K562 (cell line): ENCODE data around the gene NGRN. TPM values are rescaled to one million over a fixed set of nuclear protein-coding genes. Genes with fewer than 3 reads are reported as not detected.
A peak's percentile ranks its signal among the peaks of the same experiment; 100 is the strongest.

Experiments used
- ATF7 ChIP-seq: fragments of 450-650 bp; IDR thresholded peaks from 2 replicates; pipeline ENCODE4 v1.7.1; 2014; ENCODE audit warnings: mild to moderate bottlenecking, moderate library complexity
- CCNT2 ChIP-seq: IDR thresholded peaks from 2 replicates; pipeline ENCODE4 v1.6.1; 2011; ENCODE audit warnings: borderline replicate concordance, low read depth, mild to moderate bottlenecking, moderate library complexity, mixed read lengths, low read length; ENCODE audit not compliant: insufficient read length; ENCODE audit errors: extremely low read depth
- DPF2 ChIP-seq: fragments of 450-650 bp; IDR thresholded peaks from 2 replicates; pipeline ENCODE4 v1.6.1; 2016
- FOSL1 ChIP-seq: fragments of 200-800 bp; sonication (Bioruptor generic); conservative IDR thresholded peaks from 2 replicates; pipeline ENCODE4 v1.6.1; 2016; ENCODE audit warnings: missing genetic modification characterization, missing compliant biosample characterization
- GABPB1 ChIP-seq: sonication (generic); formaldehyde crosslinking; IDR thresholded peaks from 2 replicates; pipeline ENCODE4 v1.8.0; 2022; ENCODE audit warnings: mild to moderate bottlenecking, missing genetic modification reagents
- GTF2B ChIP-seq: IDR thresholded peaks from 2 replicates; pipeline ENCODE4 v1.6.1; 2011; ENCODE audit not compliant: insufficient read length; ENCODE audit errors: extremely low read depth
- HMBOX1 ChIP-seq: sonication (generic); IDR thresholded peaks from 2 replicates; pipeline ENCODE4 v1.6.1; 2016
- HNRNPH1 ChIP-seq: fragments of 200-400 bp; formaldehyde crosslinking; optimal IDR thresholded peaks from 2 replicates; pipeline ENCODE3; 2017; ENCODE audit warnings: low read depth, mild to moderate bottlenecking, low read length, moderate library complexity
- HOXB6 ChIP-seq: fragments of 250-450 bp; sonication (Bioruptor Pico); IDR thresholded peaks from 2 replicates; pipeline ENCODE4 v1.5.1; 2022; ENCODE audit warnings: mild to moderate bottlenecking, borderline replicate concordance
- KDM5B ChIP-seq: fragments of 200-600 bp; sonication (generic); IDR thresholded peaks from 2 replicates; pipeline ENCODE4 v1.6.1; 2012; ENCODE audit warnings: low read depth, mild to moderate bottlenecking, moderate library complexity, low read length, control low read depth, inconsistent platforms; ENCODE audit not compliant: insufficient replicate concordance
- MAFK ChIP-seq: IDR thresholded peaks from 2 replicates; pipeline ENCODE4 v1.6.1; 2011; ENCODE audit warnings: low read length, improper control_type of control experiment
- MECOM ChIP-seq: fragments of 250-450 bp; sonication (Bioruptor Pico); IDR thresholded peaks from 2 replicates; pipeline ENCODE4 v1.8.0; 2022; ENCODE audit warnings: inconsistent platforms
- POLR2G ChIP-seq: fragments of 200-400 bp; formaldehyde crosslinking; IDR thresholded peaks from 2 replicates; pipeline ENCODE4 v1.6.1; 2017; ENCODE audit warnings: low read depth, mild to moderate bottlenecking, antibody characterized with exemption, low read length, moderate library complexity
- SOX6 ChIP-seq: fragments of 450-650 bp; IDR thresholded peaks from 2 replicates; pipeline ENCODE4 v1.6.1; 2014; ENCODE audit warnings: mild to moderate bottlenecking
- SP1 ChIP-seq: sonication (generic); formaldehyde crosslinking; IDR thresholded peaks from 2 replicates; pipeline ENCODE4 v1.8.1; 2022; ENCODE audit warnings: mild to moderate bottlenecking, missing genetic modification reagents
- SREBF1 ChIP-seq: fragments of 150-350 bp; IDR thresholded peaks from 2 replicates; pipeline ENCODE4 v1.6.1; 2014; ENCODE audit warnings: antibody characterized with exemption, low read depth, low read length, borderline replicate concordance
- SRF ChIP-seq, 2 experiments: fragments of 250-450, 450-650 bp in 1 of 2; sonication (Bioruptor Pico) in 1 of 2; sonication (generic) in 1 of 2; formaldehyde crosslinking; IDR thresholded peaks; 2 replicates each; pipeline versions ENCODE4 v1.5.0 to v1.5.1; 2020 to 2022; ENCODE audit warnings: mild to moderate bottlenecking in 1 of 2, missing genetic modification reagents in 1 of 2
- SUPT5H ChIP-seq: fragments of 450-650 bp; IDR thresholded peaks from 2 replicates; pipeline ENCODE4 v1.6.1; 2016
- TGIF2 ChIP-seq: sonication (generic); formaldehyde crosslinking; IDR thresholded peaks from 2 replicates; pipeline ENCODE4 v1.8.1; 2022; ENCODE audit warnings: mild to moderate bottlenecking, missing genetic modification reagents, moderate library complexity
- TRIM25 ChIP-seq: fragments of 450-650 bp; IDR thresholded peaks from 2 replicates; pipeline ENCODE4 v1.7.0; 2016; ENCODE audit warnings: borderline replicate concordance
- USF1 ChIP-seq: sonication (generic); formaldehyde crosslinking; IDR thresholded peaks from 2 replicates; pipeline ENCODE4 v1.9.0; 2022; ENCODE audit warnings: mild to moderate bottlenecking, missing genetic modification reagents
- ZNF280A ChIP-seq: fragments of 450-650 bp; IDR thresholded peaks from 2 replicates; pipeline ENCODE4 v1.6.1; 2018; ENCODE audit warnings: mild to moderate bottlenecking, low read depth; ENCODE audit not compliant: partially characterized antibody
- ZNF384 ChIP-seq: IDR thresholded peaks from 2 replicates; pipeline ENCODE4 v1.6.1; 2012; ENCODE audit warnings: low read depth, low read length, improper control_type of control experiment
- ZNF41 ChIP-seq: fragments of 250-450 bp; sonication (Bioruptor Pico); conservative IDR thresholded peaks from 2 replicates; pipeline ENCODE4 v1.4.0; 2020; ENCODE audit warnings: mild to moderate bottlenecking
- polyA plus RNA-seq, 8 experiments: library from polyadenylated mRNA; depleted of rRNA in 4 of 8; stranded (reverse) in 5 of 8; unstranded in 3 of 8; fragments of >200 nt; fragmentation: Nextera tagmentation in 2 of 8; fragmentation: Illumina TruSeq in 1 of 8; extraction: Ambion mirVana in 2 of 8; extraction: Trizol in 1 of 8; gene quantifications; 2 replicates each; pipeline versions ENCODE4 v1.2.1 to v1.2.3, GENCODE V29; 2011 to 2014; ENCODE audit warnings: inconsistent platforms in 1 of 8, missing spikeins in 1 of 8
- total RNA-seq, 7 experiments: library from RNA; depleted of rRNA in 6 of 7; stranded (reverse); fragments of >200 nt in 6 of 7; fragmentation: Illumina TruSeq in 2 of 7; extraction: Trizol in 2 of 7; gene quantifications; 2 replicates each; pipeline versions ENCODE4 v1.2.1 to v1.2.3, GENCODE V29; 2011 to 2021; ENCODE audit warnings: low replicate concordance in 1 of 7

NGRN gene
- total and polyA plus RNA-seq, 9 of the 15 experiments (the other 6 are each of a cell fraction or from before 2014, with no cell fraction given): 14.0 to 73.4 (median 60.0) TPM

- TF ChIP-seq GTF2B (no peak), SOX6 (no peak), ATF7 (peak; percentile 81), MAFK (no peak), ZNF41 (no peak), HNRNPH1 (no peak), GABPB1 (CRISPR knock-in tag) (no peak), SREBF1 (no peak), SRF (CRISPR knock-in tag; IDR thresholded peaks at IDR 0.05) (peak in 1 of 2 experiments; percentile 33; a peak in 1 of 4 replicates), FOSL1 (tag) (0 out of 2 replicates have a peak, but pooled peaks have one; percentile 18), DPF2 (0 out of 2 replicates have a peak, but pooled peaks have one; percentile 49), TRIM25 (no peak), TGIF2 (CRISPR knock-in tag) (no peak), HOXB6 (CRISPR knock-in tag) (no peak), POLR2G (peak; percentile 84), CCNT2 (peak; percentile 33), USF1 (CRISPR knock-in tag) (peak; percentile 42; the same call in 1 of the 2 replicates), ZNF280A (no peak), MECOM (CRISPR knock-in tag) (no peak), ZNF384 (0 out of 2 replicates have a peak, but pooled peaks have one; percentile 15), SUPT5H (peak; percentile 47; the same call in 1 of the 2 replicates), KDM5B (peak; percentile 56), SP1 (CRISPR knock-in tag) (peak; percentile 82), HMBOX1 (no peak)
Observed at GRCh38 chr15:90249203-90249863, 16.1 kb upstream of the NGRN start, which contains the start of gene TTLL13 (continued).
